Prostate gland (tissue), 2 donors: ENCODE results near the gene TWF2. TPM values are rescaled to one million over a fixed set of nuclear protein-coding genes. Genes with fewer than 3 reads are reported as not detected.
"Not testable (repeated sequence)": the region's sequence is repeated elsewhere in the genome, so short reads cannot be mapped to it uniquely, and the experiment has no call there.

Experiments
- DNase-seq: peaks from one replicate; pipeline ENCODE4 v3.0.0-alpha.2; 2019; ENCODE audit warnings: low spot score
- H3K27ac ChIP-seq, 2 donors: fragments of 200-600 bp; sonication (generic); 2 replicates each; pipeline ENCODE4 v1.5.1; 2017 to 2019
- H3K27me3 ChIP-seq: fragments of 200-600 bp; sonication (generic); replicated peaks from 2 replicates; pipeline ENCODE4 v1.5.1; 2019; ENCODE audit not compliant: insufficient read depth
- H3K36me3 ChIP-seq, 2 donors: fragments of 200-600 bp; sonication (generic); 1 replicate in 1 of 2; 2 replicates in 1 of 2; pipeline versions ENCODE4 v1.5.1 to v1.8.1; 2017 to 2019
- H3K4me1 ChIP-seq: fragments of 200-600 bp; sonication (generic); replicated peaks from 2 replicates; pipeline ENCODE4 v1.5.1; 2019
- H3K4me3 ChIP-seq, 2 donors: fragments of 200-600 bp; sonication (generic); 2 replicates each; pipeline ENCODE4 v1.5.1; 2017 to 2019
- H3K9me3 ChIP-seq: fragments of 200-600 bp; sonication (generic); 2 replicates; pipeline ENCODE4 v1.5.1; 2017
- CTCF ChIP-seq, 4 experiments: fragments of 200-600 bp in 2 of 4; fragments of 450-650 bp in 2 of 4; sonication (generic) in 2 of 4; IDR thresholded peaks; 1 replicate in 3 of 4; 2 replicates in 1 of 4; pipeline ENCODE4 v1.5.1; 2016 to 2019; ENCODE audit warnings: antibody characterized with exemption in 4 of 4, mild to moderate bottlenecking in 2 of 4, moderate library complexity in 2 of 4
- POLR2A ChIP-seq: fragments of 450-650 bp; IDR thresholded peaks from one replicate; pipeline ENCODE4 v1.6.1; 2016; ENCODE audit warnings: antibody characterized with exemption, mild to moderate bottlenecking
- POLR2AphosphoS5 ChIP-seq: sonication (generic); formaldehyde crosslinking; IDR thresholded peaks from one replicate; pipeline ENCODE4 v1.6.1; 2017; ENCODE audit warnings: antibody characterized with exemption
- WGBS: methylation state at CpG from one replicate; pipeline ENCODE4 v1.1.5; 2018; 5-methylcytosine and 5-hydroxymethylcytosine counted together
- intact Hi-C: fragments of 100-400 bp; cut with DNase I; formaldehyde crosslinking; loops from one replicate; pipeline ENCODE4 v1.14.2; 2022
- total RNA-seq, 2 donors: library from RNA; depleted of rRNA; stranded (reverse); fragments of >200 nt; gene quantifications; one replicate each; pipeline ENCODE4 v1.1.0, GENCODE V29; 2016

The TWF2 gene
- total RNA-seq, 2 donors from 2014 or later: 60.9 to 65.5 TPM

- no peak for TF ChIP-seq POLR2A
- TF ChIP-seq CTCF (IDR thresholded peaks at IDR 0.05): peak in 1 of 4 experiments; percentile 25
- no peak for TF ChIP-seq POLR2AphosphoS5
- H3K27me3 ChIP-seq: no peaks in the 10 kb centered on the region
- H3K4me1 ChIP-seq: peaks cover 3% of the 10 kb centered on the region
- peak overlapping the region; percentile 95 to 96 for H3K27ac ChIP-seq
- intact Hi-C loops: no loop called here
- no peaks in the 10 kb centered on the region for H3K9me3 ChIP-seq
- H3K36me3 ChIP-seq: no peaks in the 10 kb centered on the region
- peak overlapping the region; percentile 78 to 86 for H3K4me3 ChIP-seq
- WGBS: under 1% methylated on average over 42 of the region's 54 CpGs
- peak; percentile 33 for DNase-seq
These were observed 39.1 kb upstream of the TWF2 start for GRCh38 chr3:52277972-52278509.

GRCh38 chr3:52277071-52277964, 38.4 kb upstream of the TWF2 start:
- WGBS: 1% methylated on average over 28 of the region's 28 CpGs
- Histone ChIP-seq H3K27ac (peak overlapping the region; percentile 95 to 96), H3K4me3 (peak overlapping the region; percentile 78 to 86), H3K9me3 (no peaks in the 10 kb centered on the region), H3K4me1 (peaks cover 7% of the 10 kb centered on the region), H3K36me3 (no peaks in the 10 kb centered on the region), H3K27me3 (no peaks in the 10 kb centered on the region)
- TF ChIP-seq POLR2A (peak; percentile 37), POLR2AphosphoS5 (peak; percentile 29), CTCF (IDR thresholded peaks at IDR 0.05) (no peak)
- intact Hi-C loops: no loop called here
- DNase-seq: peak; percentile 44

GRCh38 chr3:52274781-52275180, 35.8 kb upstream of the TWF2 start:
- H3K4me3 ChIP-seq, H3K27ac ChIP-seq, H3K9me3 ChIP-seq, DNase-seq, intact Hi-C loops, H3K27me3 ChIP-seq, H3K36me3 ChIP-seq: not testable (repeated sequence)
- peaks cover 15% of the 10 kb centered on the region for H3K4me1 ChIP-seq
- 91% methylated on average over 18 of the region's 18 CpGs for WGBS

GRCh38 chr3:52272831-52273230, 33.9 kb upstream of the TWF2 start:
- peaks cover 15% of the 10 kb centered on the region for H3K4me1 ChIP-seq
- no peaks in the 10 kb centered on the region for H3K36me3 ChIP-seq
- no peaks in the 10 kb centered on the region for H3K9me3 ChIP-seq
- WGBS: 94% methylated on average over 3 of the region's 3 CpGs
- DNase-seq: no peak
- H3K27me3 ChIP-seq: no peaks in the 10 kb centered on the region
- H3K4me3 ChIP-seq: no peak overlapping the region
- H3K27ac ChIP-seq: no peak overlapping the region
- intact Hi-C loops: no loop called here
- TF ChIP-seq POLR2A (no peak), POLR2AphosphoS5 (no peak), CTCF (IDR thresholded peaks at IDR 0.05) (no peak)

- H3K36me3 ChIP-seq, H3K4me3 ChIP-seq, H3K27me3 ChIP-seq, intact Hi-C loops, DNase-seq, H3K9me3 ChIP-seq, H3K27ac ChIP-seq: not testable (repeated sequence)
- H3K4me1 ChIP-seq: peaks cover 15% of the 10 kb centered on the region
- 98% methylated on average over 9 of the region's 9 CpGs for WGBS
These were observed 33.2 kb upstream of the TWF2 start for GRCh38 chr3:52272172-52272571.
